HepG2 (cell line): ENCODE measurements around the gene IGF2. TPM values are rescaled to one million over a fixed set of nuclear protein-coding genes. Genes with fewer than 3 reads are reported as not detected.

ENCODE experiments used
- GLI4 ChIP-seq: sonication (generic); formaldehyde crosslinking; IDR thresholded peaks from 2 replicates; pipeline ENCODE4 v1.5.1; 2020; ENCODE audit warnings: missing genetic modification reagents, mild to moderate bottlenecking, moderate library complexity, borderline replicate concordance
- HIVEP1 ChIP-seq: sonication (generic); formaldehyde crosslinking; IDR thresholded peaks from 2 replicates; pipeline ENCODE4 v1.4.0; 2020; ENCODE audit warnings: mild to moderate bottlenecking, missing genetic modification reagents
- KAT8 ChIP-seq: IDR thresholded peaks from 2 replicates; pipeline ENCODE4 v1.6.1; 2016; ENCODE audit warnings: missing genetic modification reagents, missing compliant biosample characterization
- KDM1A ChIP-seq: IDR thresholded peaks from 2 replicates; pipeline ENCODE4 v1.6.1; 2016; ENCODE audit warnings: missing compliant biosample characterization
- NFKB2 ChIP-seq: sonication (generic); formaldehyde crosslinking; IDR thresholded peaks from 2 replicates; pipeline ENCODE4 v1.4.0; 2020; ENCODE audit warnings: missing genetic modification reagents, borderline replicate concordance
- PRMT3 ChIP-seq: sonication (generic); formaldehyde crosslinking; IDR thresholded peaks from 2 replicates; pipeline ENCODE4 v1.8.1; 2022; ENCODE audit warnings: low read depth, mild to moderate bottlenecking, moderate library complexity, missing genetic modification reagents, borderline replicate concordance
- ZBTB1 ChIP-seq: sonication (generic); formaldehyde crosslinking; IDR thresholded peaks from 2 replicates; pipeline ENCODE4 v1.4.0; 2020; ENCODE audit warnings: missing genetic modification reagents, borderline replicate concordance
- ZNF282 ChIP-seq: fragments of 450-650 bp; IDR thresholded peaks from 2 replicates; pipeline ENCODE4 v1.6.1; 2018; ENCODE audit not compliant: partially characterized antibody
- ZNF335 ChIP-seq: sonication (generic); formaldehyde crosslinking; IDR thresholded peaks from 2 replicates; pipeline ENCODE4 v1.4.0; 2020; ENCODE audit warnings: missing genetic modification reagents
- ZNF501 ChIP-seq: sonication (generic); formaldehyde crosslinking; IDR thresholded peaks from 2 replicates; pipeline ENCODE4 v1.5.1; 2020; ENCODE audit warnings: mild to moderate bottlenecking, moderate library complexity, missing genetic modification reagents
- polyA plus RNA-seq, 8 experiments: library from polyadenylated mRNA; depleted of rRNA in 3 of 8; stranded (reverse) in 7 of 8; unstranded in 1 of 8; fragments of >200 nt; fragmentation: Illumina TruSeq in 4 of 8; extraction: Trizol in 4 of 8; gene quantifications; 2 replicates each; pipeline versions ENCODE4 v1.2.1 to v1.2.3, GENCODE V29; 2011 to 2016; ENCODE audit warnings: low read depth in 4 of 8, missing spikeins in 1 of 8, mixed read lengths in 1 of 8; ENCODE audit not compliant: insufficient read depth in 1 of 8
- total RNA-seq, 5 experiments: library from RNA; depleted of rRNA; stranded (reverse); fragments of >200 nt; fragmentation: Illumina TruSeq; extraction: Trizol; gene quantifications; 2 replicates each; pipeline ENCODE4 v1.2.3, GENCODE V29; 2016; ENCODE audit warnings: low read depth in 1 of 5
- TF ChIP-seq, protein P1 (sequence below): sonication (generic); formaldehyde crosslinking; IDR thresholded peaks from 2 replicates; pipeline ENCODE4 v1.8.1; 2023; ENCODE audit warnings: mild to moderate bottlenecking, missing genetic modification reagents, borderline replicate concordance
- TF ChIP-seq, protein P2 (sequence below): sonication (generic); formaldehyde crosslinking; IDR thresholded peaks from 2 replicates; pipeline ENCODE4 v1.5.0; 2020; ENCODE audit warnings: mild to moderate bottlenecking, missing genetic modification reagents
- TF ChIP-seq, protein P3 (sequence below): sonication (generic); formaldehyde crosslinking; IDR thresholded peaks from 2 replicates; pipeline ENCODE4 v1.8.1; 2022; ENCODE audit warnings: low read depth, mild to moderate bottlenecking, missing genetic modification reagents
- TF ChIP-seq, protein P4 (sequence below): sonication (generic); formaldehyde crosslinking; IDR thresholded peaks from 2 replicates; pipeline ENCODE4 v1.4.0; 2020; ENCODE audit warnings: mild to moderate bottlenecking, missing genetic modification reagents

Gene IGF2
- total and polyA plus RNA-seq, 2 of the 13 experiments (the other 11 are each of a cell fraction or from before 2014, with no cell fraction given), result 79.1 to 254 TPM

DNA sequence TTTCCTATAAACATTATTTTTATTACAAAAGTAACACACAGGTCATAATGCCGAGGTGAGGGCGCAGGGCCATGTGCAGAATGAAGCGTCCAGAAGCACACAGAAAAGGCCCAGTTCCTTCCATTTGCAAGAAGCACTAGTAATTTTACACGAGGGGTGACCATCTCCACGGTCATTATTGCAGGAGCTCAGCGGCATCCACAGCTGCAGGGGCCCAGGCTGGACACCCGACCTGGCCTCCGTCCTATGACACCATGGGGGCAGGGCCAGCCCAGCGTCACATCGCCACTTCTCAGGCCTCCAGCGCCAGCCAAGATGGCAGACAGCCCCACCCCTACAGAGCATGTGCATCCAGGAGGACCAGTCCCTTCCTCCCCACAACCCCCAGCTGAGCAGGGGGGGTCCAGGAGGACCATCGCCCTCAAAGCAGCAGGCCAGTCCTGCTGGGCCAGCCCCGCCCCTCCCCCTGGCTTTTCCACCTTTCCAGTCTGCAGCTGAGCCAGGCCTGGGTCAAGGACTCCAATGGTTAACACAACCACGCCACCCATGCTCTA lies 3.5 kb downstream of the IGF2 start (continued):
- TF ChIP-seq, protein P1, sequence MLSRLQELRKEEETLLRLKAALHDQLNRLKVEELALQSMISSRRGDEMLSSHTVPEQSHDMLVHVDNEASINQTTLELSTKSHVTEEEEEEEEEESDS (CRISPR knock-in tag), result 0 out of 2 replicates have a peak, but pooled peaks have one; percentile 23
- no peak for TF ChIP-seq GLI4
- peak; percentile 16; the same call in 1 of the 2 replicates for TF ChIP-seq NFKB2
- TF ChIP-seq ZNF282, result no peak
- no peak for TF ChIP-seq ZNF335 (CRISPR knock-in tag)
- no peak for TF ChIP-seq HIVEP1
- no peak for TF ChIP-seq KDM1A (CRISPR knock-in tag)
- TF ChIP-seq ZNF501, result no peak; the same call in 1 of the 2 replicates
- TF ChIP-seq, protein P2, sequence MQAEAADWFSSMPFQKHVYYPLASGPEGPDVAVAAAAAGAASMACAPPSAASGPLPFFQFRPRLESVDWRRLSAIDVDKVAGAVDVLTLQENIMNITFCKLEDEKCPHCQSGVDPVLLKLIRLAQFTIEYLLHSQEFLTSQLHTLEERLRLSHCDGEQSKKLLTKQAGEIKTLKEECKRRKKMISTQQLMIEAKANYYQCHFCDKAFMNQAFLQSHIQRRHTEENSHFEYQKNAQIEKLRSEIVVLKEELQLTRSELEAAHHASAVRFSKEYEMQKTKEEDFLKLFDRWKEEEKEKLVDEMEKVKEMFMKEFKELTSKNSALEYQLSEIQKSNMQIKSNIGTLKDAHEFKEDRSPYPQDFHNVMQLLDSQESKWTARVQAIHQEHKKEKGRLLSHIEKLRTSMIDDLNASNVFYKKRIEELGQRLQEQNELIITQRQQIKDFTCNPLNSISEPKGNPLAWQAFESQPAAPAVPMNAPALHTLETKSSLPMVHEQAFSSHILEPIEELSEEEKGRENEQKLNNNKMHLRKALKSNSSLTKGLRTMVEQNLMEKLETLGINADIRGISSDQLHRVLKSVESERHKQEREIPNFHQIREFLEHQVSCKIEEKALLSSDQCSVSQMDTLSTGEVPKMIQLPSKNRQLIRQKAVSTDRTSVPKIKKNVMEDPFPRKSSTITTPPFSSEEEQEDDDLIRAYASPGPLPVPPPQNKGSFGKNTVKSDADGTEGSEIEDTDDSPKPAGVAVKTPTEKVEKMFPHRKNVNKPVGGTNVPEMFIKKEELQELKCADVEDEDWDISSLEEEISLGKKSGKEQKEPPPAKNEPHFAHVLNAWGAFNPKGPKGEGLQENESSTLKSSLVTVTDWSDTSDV (CRISPR knock-in tag), result peak; percentile 65; the same call in 1 of the 2 replicates
- TF ChIP-seq PRMT3 (CRISPR knock-in tag), result 0 out of 2 replicates have a peak, but pooled peaks have one; percentile 8
- TF ChIP-seq, protein P3, sequence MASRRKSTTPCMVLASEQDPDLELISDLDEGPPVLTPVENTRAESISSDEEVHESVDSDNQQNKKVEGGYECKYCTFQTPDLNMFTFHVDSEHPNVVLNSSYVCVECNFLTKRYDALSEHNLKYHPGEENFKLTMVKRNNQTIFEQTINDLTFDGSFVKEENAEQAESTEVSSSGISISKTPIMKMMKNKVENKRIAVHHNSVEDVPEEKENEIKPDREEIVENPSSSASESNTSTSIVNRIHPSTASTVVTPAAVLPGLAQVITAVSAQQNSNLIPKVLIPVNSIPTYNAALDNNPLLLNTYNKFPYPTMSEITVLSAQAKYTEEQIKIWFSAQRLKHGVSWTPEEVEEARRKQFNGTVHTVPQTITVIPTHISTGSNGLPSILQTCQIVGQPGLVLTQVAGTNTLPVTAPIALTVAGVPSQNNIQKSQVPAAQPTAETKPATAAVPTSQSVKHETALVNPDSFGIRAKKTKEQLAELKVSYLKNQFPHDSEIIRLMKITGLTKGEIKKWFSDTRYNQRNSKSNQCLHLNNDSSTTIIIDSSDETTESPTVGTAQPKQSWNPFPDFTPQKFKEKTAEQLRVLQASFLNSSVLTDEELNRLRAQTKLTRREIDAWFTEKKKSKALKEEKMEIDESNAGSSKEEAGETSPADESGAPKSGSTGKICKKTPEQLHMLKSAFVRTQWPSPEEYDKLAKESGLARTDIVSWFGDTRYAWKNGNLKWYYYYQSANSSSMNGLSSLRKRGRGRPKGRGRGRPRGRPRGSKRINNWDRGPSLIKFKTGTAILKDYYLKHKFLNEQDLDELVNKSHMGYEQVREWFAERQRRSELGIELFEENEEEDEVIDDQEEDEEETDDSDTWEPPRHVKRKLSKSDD (CRISPR knock-in tag), result peak; percentile 82; the same call in 1 of the 2 replicates
- no peak for TF ChIP-seq ZBTB1 (CRISPR knock-in tag)
- TF ChIP-seq, protein P4, sequence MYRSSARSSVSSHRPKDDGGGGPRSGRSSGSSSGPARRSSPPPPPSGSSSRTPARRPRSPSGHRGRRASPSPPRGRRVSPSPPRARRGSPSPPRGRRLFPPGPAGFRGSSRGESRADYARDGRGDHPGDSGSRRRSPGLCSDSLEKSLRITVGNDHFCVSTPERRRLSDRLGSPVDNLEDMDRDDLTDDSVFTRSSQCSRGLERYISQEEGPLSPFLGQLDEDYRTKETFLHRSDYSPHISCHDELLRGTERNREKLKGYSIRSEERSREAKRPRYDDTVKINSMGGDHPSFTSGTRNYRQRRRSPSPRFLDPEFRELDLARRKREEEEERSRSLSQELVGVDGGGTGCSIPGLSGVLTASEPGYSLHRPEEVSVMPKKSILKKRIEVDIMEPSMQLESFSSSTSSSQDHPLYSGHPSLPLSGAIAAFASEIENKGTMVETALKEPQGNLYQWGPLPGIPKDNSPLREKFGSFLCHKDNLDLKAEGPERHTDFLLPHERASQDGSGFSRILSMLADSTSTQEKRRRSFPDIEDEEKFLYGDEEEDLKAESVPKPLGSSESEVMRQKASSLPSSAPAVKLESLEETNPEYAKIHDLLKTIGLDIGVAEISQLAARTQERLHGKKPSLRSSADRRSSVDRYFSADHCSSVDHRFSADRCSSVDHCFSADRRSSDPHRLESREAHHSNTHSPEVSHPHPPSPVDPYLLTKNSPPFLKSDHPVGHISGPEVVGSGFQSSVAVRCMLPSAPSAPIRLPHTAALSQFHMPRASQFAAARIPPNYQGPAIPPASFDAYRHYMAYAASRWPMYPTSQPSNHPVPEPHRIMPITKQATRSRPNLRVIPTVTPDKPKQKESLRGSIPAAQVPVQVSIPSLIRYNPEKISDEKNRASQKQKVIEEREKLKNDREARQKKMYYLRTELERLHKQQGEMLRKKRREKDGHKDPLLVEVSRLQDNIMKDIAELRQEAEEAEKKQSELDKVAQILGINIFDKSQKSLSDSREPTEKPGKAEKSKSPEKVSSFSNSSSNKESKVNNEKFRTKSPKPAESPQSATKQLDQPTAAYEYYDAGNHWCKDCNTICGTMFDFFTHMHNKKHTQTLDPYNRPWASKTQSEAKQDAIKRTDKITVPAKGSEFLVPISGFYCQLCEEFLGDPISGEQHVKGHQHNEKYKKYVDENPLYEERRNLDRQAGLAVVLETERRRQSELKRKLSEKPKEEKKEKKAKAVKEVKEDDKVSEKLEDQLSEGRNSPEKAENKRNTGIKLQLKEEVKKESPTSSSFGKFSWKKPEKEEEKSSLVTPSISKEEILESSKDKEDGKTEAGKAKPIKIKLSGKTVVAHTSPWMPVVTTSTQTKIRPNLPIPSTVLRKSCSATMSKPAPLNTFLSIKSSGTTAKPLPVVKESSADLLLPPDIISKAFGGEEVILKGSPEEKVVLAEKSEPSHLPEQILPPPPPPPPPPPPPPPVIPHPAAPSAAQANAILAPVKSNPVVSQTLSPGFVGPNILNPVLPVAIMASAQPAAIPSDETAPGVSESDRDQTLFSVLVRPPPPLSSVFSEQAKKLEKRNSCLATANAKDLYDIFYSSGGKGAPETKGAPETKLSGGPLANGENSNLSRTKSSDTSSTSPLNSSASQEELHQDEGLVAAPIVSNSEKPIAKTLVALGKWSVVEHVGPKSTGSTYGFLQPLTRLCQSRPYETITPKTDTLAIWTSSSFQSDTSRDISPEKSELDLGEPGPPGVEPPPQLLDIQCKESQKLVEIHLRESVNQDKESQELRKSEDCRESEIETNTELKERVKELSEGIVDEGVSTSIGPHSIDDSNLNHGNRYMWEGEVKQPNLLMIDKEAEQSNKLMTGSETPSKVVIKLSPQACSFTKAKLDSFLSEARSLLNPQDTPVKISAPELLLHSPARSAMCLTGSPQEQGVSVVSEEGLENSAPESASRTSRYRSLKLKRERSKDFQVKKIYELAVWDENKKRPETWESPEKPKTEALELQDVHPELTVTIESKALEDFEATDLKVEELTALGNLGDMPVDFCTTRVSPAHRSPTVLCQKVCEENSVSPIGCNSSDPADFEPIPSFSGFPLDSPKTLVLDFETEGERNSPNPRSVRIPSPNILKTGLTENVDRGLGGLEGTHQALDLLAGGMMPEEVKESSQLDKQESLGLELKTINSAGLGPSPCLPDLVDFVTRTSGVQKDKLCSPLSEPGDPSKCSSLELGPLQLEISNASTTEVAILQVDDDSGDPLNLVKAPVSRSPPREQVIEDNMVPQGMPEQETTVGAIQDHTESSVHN (CRISPR knock-in tag), result no peak
- TF ChIP-seq KAT8 (CRISPR knock-in tag), result no peak
